ENCODE measurements around the gene ANKZF1. TPM values are rescaled to one million over a fixed set of nuclear protein-coding genes. Genes with fewer than 3 reads are reported as not detected.

ANKZF1 gene
- total and polyA plus RNA-seq, 2 of the 4 experiments (the other 2 are of a cell fraction) = 18.6 to 33.8 TPM

GRCh38 chr2:219245148-219245898, 15.7 kb downstream of the ANKZF1 start, which contains the start of the genes GLB1L and STK16 (continued):
- TF ChIP-seq ELK1 (IDR thresholded peaks at IDR 0.05; ENCODE audit: borderline replicate concordance, low read depth, low read length) (0 out of 2 replicates have a peak, but pooled peaks have one; percentile 66), NFE2L2 (IDR thresholded peaks at IDR 0.05; ENCODE audit: low read depth, low read length) (no peak)

- Histone ChIP-seq H3K9me3 (ENCODE audit: control insufficient read depth, insufficient read depth, low read length) (no peaks in the 10 kb centered on the region), H3K4ac (ENCODE audit: low read depth, low read length) (peak overlapping the region; percentile 99), H3K9me1 (ENCODE audit: insufficient read depth, low read length) (peaks cover 41% of the 10 kb centered on the region), H3K27me3 (ENCODE audit: control insufficient read depth, insufficient read depth, low read length) (no peaks in the 10 kb centered on the region), H2AK5ac (ENCODE audit: low read depth, low read length) (peak overlapping the region; percentile 92), H4K8ac (ENCODE audit: low read depth in 2 of 2, low read length in 2 of 2) (peak overlapping the region; percentile 91 to 94), H3K14ac (replicated peaks; ENCODE audit: low read depth, low read length) (peak overlapping the region; percentile 98), H2BK15ac (ENCODE audit: low read depth, low read length) (no peak overlapping the region), H2AK9ac (replicated peaks; ENCODE audit: low read depth, low read length, poor library complexity) (peak overlapping the region; percentile 99), H3K4me2 (ENCODE audit: low read depth, low read length) (peak overlapping the region; percentile 98), H2BK120ac (ENCODE audit: low read depth, low read length) (peak overlapping the region; percentile 38; the same call in 1 of the 2 replicates), H3K23ac (ENCODE audit: low read depth, low read length) (peak overlapping the region; percentile 97), H4K91ac (ENCODE audit: insufficient read depth, low read depth, low read length) (peak overlapping the region; percentile 97), H3K27ac (ENCODE audit: insufficient read depth, low read length) (peak overlapping the region; percentile 94), H3K56ac (ENCODE audit: extremely low read depth, insufficient read depth, low read length) (peak overlapping the region; percentile 84), H2BK5ac (ENCODE audit: low read depth, low read length, poor library complexity, severe bottlenecking) (peak overlapping the region; percentile 96), H2AFZ (replicated peaks; ENCODE audit: low read length, poor library complexity) (peak overlapping the region; percentile 100), H3K36me3 (ENCODE audit: control insufficient read depth, insufficient read depth, low read length) (peaks cover 21% of the 10 kb centered on the region; the same call in 1 of the 2 replicates), H3K4me1 (ENCODE audit: control insufficient read depth, insufficient read depth, low read length) (peaks cover 27% of the 10 kb centered on the region), H3K18ac (ENCODE audit: low read depth, low read length) (no peak overlapping the region), H3K9ac (ENCODE audit: low read depth, low read length) (peak overlapping the region; percentile 95), H4K5ac (ENCODE audit: low read depth, low read length) (peak overlapping the region; percentile 97), H4K20me1 (ENCODE audit: insufficient read depth, low read length) (0 out of 2 replicates have a peak, but pooled peaks cover 8% of the 10 kb centered on the region), H3K4me3 (ENCODE audit: insufficient read depth, low read depth, low read length) (peak overlapping the region; percentile 89), H2BK20ac (ENCODE audit: low read depth, low read length) (no peak overlapping the region), H3K79me1 (ENCODE audit: low read depth in 1 of 2, low read length in 2 of 2) (peaks cover 23 to 48% of the 10 kb centered on the region in 2 experiments)
- intact Hi-C loops (cut with micrococcal nuclease) (no loop called here), in situ Hi-C loops (cut with MboI; ENCODE audit: low sequenced_read_pairs) (no loop called here), dilution Hi-C loops (cut with HindIII; ENCODE audit: low sequenced_read_pairs, unreplicated experiment) (no loop called here)
- CTCF ChIA-PET = interaction anchor here (3.0 kb wide), 1 partner anchor 49 kb away, joined by 14 read pairs; no protein-coding TSS in a partner anchor
- 0% methylated on average over 3 of the region's 10 CpGs; no CpG with 5 or more reads in 1 of the 2 experiments for WGBS, 2 experiments (ENCODE audit: extremely low coverage in 2 of 2, insufficient read length in 1 of 2)
- DNase-seq = no peak
- POLR2A ChIA-PET (ENCODE audit: unreplicated experiment) = no interaction called here
- TSS peak; percentile 79 for BruUV-seq (replicated peaks)
- TF ChIP-seq RAD21 (IDR thresholded peaks at IDR 0.05; ENCODE audit: low read length) (no peak), CHD1 (IDR thresholded peaks at IDR 0.05; ENCODE audit: low read depth, low read length) (no peak), FOS (IDR thresholded peaks at IDR 0.05; ENCODE audit: low read depth, low read length) (no peak), POLR2A (IDR thresholded peaks at IDR 0.05; ENCODE audit: low read depth, low read length) (no peak), ELK1 (IDR thresholded peaks at IDR 0.05; ENCODE audit: borderline replicate concordance, low read depth, low read length) (no peak), RFX5 (IDR thresholded peaks at IDR 0.05; ENCODE audit: low read depth, low read length) (no peak), MXI1 (IDR thresholded peaks at IDR 0.05; ENCODE audit: borderline replicate concordance, low read depth, low read length) (no peak), CTCF (conservative IDR thresholded peaks at IDR 0.05; ENCODE audit: low read depth, low read length) (no peak), SMC3 (IDR thresholded peaks at IDR 0.05; ENCODE audit: low read depth, low read length) (no peak)
- ATAC-seq (ENCODE audit: low read depth) = no peak
Measured at GRCh38 chr2:219245899-219246230, 16.3 kb downstream of the ANKZF1 start.
